Measurements from ENCODE around the gene TNF.

- peak; percentile 99 for TF ChIP-seq CTCF (conservative IDR thresholded peaks at IDR 0.05; ENCODE audit: low read depth, low read length)
- TF ChIP-seq EZH2 (IDR thresholded peaks at IDR 0.05; ENCODE audit: borderline replicate concordance, low read depth, low read length, poor library complexity, severe bottlenecking), result no peak
Measured at GRCh38 chr6:31546339-31546957, 28.9 kb upstream of the TNF start, which contains the start of gene ATP6V1G2.

All from A673 (cell line).